Glutamatergic neuron (in vitro differentiated cells): ENCODE measurements around the gene LSM12. TPM values are rescaled to one million over a fixed set of nuclear protein-coding genes. Genes with fewer than 3 reads are reported as not detected.

Experiments
- DNase-seq: peaks from one replicate; pipeline ENCODE4 v3.0.0; 2022
- H3K27ac Mint-ChIP-seq: one replicate; pipeline ENCODE4 v1.8.0; 2020; ENCODE audit warnings: mild to moderate bottlenecking, mixed read lengths, inconsistent platforms; ENCODE audit not compliant: unreplicated experiment
- H3K27me3 Mint-ChIP-seq: one replicate; pipeline ENCODE4 v1.8.0; 2020; ENCODE audit warnings: mild to moderate bottlenecking, moderate library complexity, mixed read lengths, inconsistent platforms; ENCODE audit not compliant: unreplicated experiment
- H3K36me3 Mint-ChIP-seq: one replicate; pipeline ENCODE4 v1.8.0; 2020; ENCODE audit warnings: mild to moderate bottlenecking, mixed read lengths, inconsistent platforms; ENCODE audit not compliant: unreplicated experiment
- H3K4me1 Mint-ChIP-seq: one replicate; pipeline ENCODE4 v1.8.0; 2020; ENCODE audit warnings: mild to moderate bottlenecking, low read depth, mixed read lengths, inconsistent platforms; ENCODE audit not compliant: unreplicated experiment
- H3K4me3 Mint-ChIP-seq: one replicate; pipeline ENCODE4 v1.8.0; 2020; ENCODE audit warnings: mild to moderate bottlenecking, mixed read lengths, inconsistent platforms; ENCODE audit not compliant: unreplicated experiment
- H3K9me3 Mint-ChIP-seq: one replicate; pipeline ENCODE4 v1.8.0; 2020; ENCODE audit warnings: mild to moderate bottlenecking, moderate library complexity, mixed read lengths, inconsistent platforms; ENCODE audit not compliant: unreplicated experiment
- total RNA-seq: library from RNA; stranded (reverse); fragmentation: NEBNext Ultra II Directional; extraction: Animal tissue kit (Norgen Biotek cat#: 25700); gene quantifications from one replicate; pipeline ENCODE4 v1.2.1, GENCODE V29; 2021; ENCODE audit not compliant: unreplicated experiment
- TF ChIP-seq, protein P1 (sequence below): fragments of 200-600 bp; sonication (generic); IDR thresholded peaks from one replicate; pipeline ENCODE4 v1.5.0; 2021; ENCODE audit not compliant: partially characterized antibody, unreplicated experiment

Gene LSM12
- total RNA-seq, 1 donor from 2014 or later = 57.9 TPM

DNA sequence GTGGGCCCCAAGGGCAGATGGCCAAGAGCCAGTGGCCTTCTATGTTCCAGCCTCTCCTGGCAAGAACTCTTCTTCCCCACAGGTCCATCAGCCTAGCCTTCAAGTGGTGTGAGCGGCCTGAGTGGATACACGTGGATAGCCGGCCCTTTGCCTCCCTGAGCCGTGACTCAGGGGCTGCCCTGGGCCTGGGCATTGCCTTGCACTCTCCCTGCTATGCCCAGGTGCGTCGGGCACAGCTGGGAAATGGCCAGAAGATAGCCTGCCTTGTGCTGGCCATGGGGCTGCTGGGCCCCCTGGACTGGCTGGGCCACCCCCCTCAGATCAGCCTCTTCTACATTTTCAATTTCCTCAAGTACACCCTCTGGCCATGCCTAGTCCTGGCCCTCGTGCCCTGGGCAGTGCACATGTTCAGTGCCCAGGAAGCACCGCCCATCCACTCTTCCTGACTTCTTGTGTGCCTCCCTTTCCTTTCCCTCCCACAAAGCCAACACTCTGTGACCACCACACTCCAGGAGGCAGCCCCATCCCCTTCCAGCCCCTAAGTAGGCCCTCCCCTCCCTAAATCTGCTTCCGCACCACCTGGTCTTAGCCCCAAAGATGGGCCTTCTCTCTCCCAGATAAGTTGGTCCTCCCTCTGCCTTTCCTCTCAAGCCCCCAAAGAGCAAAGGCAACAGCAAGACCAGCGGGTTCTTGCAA lies 9.3 kb upstream of the LSM12 start:
- Mint-ChIP-seq H3K4me3 (no peak overlapping the region), H3K4me1 (peaks cover 10% of the 10 kb centered on the region), H3K27ac (no peak overlapping the region), H3K36me3 (no peaks in the 10 kb centered on the region), H3K9me3 (peaks cover 21% of the 10 kb centered on the region), H3K27me3 (peaks cover 12% of the 10 kb centered on the region)
- no peak for DNase-seq
- TF ChIP-seq, protein P1, sequence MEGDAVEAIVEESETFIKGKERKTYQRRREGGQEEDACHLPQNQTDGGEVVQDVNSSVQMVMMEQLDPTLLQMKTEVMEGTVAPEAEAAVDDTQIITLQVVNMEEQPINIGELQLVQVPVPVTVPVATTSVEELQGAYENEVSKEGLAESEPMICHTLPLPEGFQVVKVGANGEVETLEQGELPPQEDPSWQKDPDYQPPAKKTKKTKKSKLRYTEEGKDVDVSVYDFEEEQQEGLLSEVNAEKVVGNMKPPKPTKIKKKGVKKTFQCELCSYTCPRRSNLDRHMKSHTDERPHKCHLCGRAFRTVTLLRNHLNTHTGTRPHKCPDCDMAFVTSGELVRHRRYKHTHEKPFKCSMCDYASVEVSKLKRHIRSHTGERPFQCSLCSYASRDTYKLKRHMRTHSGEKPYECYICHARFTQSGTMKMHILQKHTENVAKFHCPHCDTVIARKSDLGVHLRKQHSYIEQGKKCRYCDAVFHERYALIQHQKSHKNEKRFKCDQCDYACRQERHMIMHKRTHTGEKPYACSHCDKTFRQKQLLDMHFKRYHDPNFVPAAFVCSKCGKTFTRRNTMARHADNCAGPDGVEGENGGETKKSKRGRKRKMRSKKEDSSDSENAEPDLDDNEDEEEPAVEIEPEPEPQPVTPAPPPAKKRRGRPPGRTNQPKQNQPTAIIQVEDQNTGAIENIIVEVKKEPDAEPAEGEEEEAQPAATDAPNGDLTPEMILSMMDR = no peak

DNA sequence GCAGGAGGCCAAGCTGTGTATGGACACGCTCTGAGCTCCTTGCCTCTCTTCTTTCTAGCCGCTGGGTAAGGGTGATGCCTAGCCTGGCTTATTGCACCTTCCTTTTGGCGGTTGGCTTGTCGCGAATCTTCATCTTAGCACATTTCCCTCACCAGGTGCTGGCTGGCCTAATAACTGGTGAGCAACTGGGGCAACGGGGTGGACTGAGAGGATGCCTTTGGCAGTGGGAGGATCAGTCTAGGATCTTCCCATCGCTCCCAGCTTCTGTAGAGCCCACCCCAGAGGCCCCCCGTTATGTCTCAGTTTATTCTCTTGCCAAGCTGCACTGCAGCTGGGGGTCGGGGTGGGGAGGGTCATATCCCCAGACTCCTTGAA lies 8.4 kb upstream of the LSM12 start:
- Mint-ChIP-seq H3K9me3 (peaks cover 24% of the 10 kb centered on the region), H3K4me1 (peaks cover 12% of the 10 kb centered on the region), H3K27ac (no peak overlapping the region), H3K36me3 (no peaks in the 10 kb centered on the region), H3K27me3 (peaks cover 9% of the 10 kb centered on the region), H3K4me3 (no peak overlapping the region)
- DNase-seq = no peak
- TF ChIP-seq, protein P1 = no peak

DNA sequence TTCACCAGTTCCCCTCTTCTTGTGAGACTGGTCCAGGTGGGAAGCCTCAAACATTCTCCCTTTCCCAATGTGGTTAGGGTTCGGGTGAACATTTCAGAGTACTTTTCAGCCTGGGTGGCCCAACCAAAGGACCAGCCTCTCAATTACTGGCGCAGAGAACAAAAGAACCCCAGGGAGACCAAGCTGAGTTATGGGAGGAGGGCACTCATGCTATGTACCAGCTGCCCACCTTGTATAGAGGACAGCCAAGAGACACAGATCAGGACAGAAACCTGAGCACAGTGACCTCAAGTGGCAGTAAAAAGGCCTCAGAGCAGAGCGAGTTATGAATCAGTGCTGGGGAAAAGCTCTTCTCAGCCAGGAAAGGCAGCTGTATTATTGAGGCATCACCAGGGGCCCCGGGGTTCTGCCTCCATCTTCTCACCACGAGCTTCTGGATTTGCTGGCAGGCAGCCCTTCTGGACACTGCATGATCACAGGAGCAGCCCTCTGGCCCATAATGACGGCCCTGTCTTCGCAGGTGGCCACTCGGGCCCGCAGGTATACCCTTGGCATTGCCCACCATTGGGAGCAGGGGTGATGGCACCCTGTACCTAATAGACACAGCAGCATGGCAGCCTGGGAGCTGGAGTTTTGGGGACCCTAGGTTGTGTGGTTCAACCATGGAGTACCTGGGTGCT lies 7.9 kb upstream of the LSM12 start:
- TF ChIP-seq, protein P1 = no peak
- Mint-ChIP-seq H3K27me3 (peaks cover 7% of the 10 kb centered on the region), H3K4me3 (no peak overlapping the region), H3K27ac (no peak overlapping the region), H3K9me3 (peaks cover 23% of the 10 kb centered on the region), H3K36me3 (no peaks in the 10 kb centered on the region), H3K4me1 (peaks cover 12% of the 10 kb centered on the region)
- DNase-seq = no peak

DNA sequence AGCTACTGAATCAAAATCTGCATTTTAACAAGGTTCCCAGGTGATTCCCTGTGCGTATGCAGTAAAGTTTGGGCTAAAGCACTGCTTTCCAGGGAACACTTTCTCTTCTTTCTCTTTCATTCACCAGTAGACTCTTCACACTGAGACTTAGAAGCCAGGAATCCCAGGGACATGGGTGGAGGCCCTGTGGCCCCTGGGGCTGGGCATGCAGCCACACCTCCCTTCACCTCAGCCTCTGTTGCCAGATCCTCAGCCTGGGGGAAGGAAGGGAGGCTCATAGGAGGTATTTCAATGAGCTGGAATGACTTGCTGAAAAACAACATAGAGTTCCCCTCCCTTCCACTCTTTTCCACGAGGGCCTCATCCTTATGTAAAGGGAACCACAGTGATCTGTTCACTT lies 5.3 kb upstream of the LSM12 start:
- Mint-ChIP-seq H3K4me3 (peak overlapping the region; percentile 92), H3K27me3 (peaks cover 8% of the 10 kb centered on the region), H3K9me3 (peaks cover 20% of the 10 kb centered on the region), H3K4me1 (peaks cover 12% of the 10 kb centered on the region), H3K36me3 (no peaks in the 10 kb centered on the region), H3K27ac (peak overlapping the region; percentile 93)
- no peak for DNase-seq
- TF ChIP-seq, protein P1 = no peak

DNA sequence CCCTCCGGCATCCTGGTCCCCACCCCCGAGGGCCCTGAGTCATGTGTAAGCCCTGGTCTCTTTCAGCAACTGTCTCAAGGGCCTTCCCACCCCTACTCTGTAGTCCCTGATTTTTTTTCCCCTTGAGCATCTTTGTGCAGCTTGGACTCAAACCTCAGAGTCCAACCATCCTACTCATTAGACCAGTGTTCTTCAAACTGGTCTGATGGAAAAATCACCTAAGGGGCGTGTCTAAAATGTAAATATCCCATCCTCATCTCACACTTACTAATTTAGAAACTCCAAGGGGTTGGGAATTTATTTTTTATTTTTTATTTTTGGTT lies 4.7 kb upstream of the LSM12 start:
- Mint-ChIP-seq H3K4me1 (peaks cover 12% of the 10 kb centered on the region), H3K9me3 (peaks cover 20% of the 10 kb centered on the region), H3K27me3 (peaks cover 8% of the 10 kb centered on the region), H3K27ac (peak overlapping the region; percentile 93), H3K36me3 (no peaks in the 10 kb centered on the region), H3K4me3 (peak overlapping the region; percentile 92)
- TF ChIP-seq, protein P1 = no peak
- DNase-seq = no peak
